HL-60 (cell line): ENCODE measurements around the gene TAF4.

Source experiments
- CTCF ChIP-seq: IDR thresholded peaks from one replicate; pipeline ENCODE4 v1.5.1; 2011; ENCODE audit warnings: low read length, control low read depth, inconsistent platforms; ENCODE audit not compliant: insufficient read depth
- GABPA ChIP-seq: IDR thresholded peaks from 2 replicates; pipeline ENCODE4 v1.6.1; 2012; ENCODE audit warnings: low read depth
- POLR2AphosphoS5 ChIP-seq: IDR thresholded peaks from 2 replicates; pipeline ENCODE4 v1.6.1; 2012; ENCODE audit warnings: low read depth
- TF ChIP-seq, protein P1 (sequence below): IDR thresholded peaks from 2 replicates; pipeline ENCODE4 v1.6.1; 2012; ENCODE audit warnings: low read depth; ENCODE audit not compliant: insufficient replicate concordance

GRCh38 chr20:62015540-62016288, 50.0 kb downstream of the TAF4 start:
- no peak for TF ChIP-seq CTCF
- no peak for TF ChIP-seq POLR2AphosphoS5
- TF ChIP-seq, protein P1, sequence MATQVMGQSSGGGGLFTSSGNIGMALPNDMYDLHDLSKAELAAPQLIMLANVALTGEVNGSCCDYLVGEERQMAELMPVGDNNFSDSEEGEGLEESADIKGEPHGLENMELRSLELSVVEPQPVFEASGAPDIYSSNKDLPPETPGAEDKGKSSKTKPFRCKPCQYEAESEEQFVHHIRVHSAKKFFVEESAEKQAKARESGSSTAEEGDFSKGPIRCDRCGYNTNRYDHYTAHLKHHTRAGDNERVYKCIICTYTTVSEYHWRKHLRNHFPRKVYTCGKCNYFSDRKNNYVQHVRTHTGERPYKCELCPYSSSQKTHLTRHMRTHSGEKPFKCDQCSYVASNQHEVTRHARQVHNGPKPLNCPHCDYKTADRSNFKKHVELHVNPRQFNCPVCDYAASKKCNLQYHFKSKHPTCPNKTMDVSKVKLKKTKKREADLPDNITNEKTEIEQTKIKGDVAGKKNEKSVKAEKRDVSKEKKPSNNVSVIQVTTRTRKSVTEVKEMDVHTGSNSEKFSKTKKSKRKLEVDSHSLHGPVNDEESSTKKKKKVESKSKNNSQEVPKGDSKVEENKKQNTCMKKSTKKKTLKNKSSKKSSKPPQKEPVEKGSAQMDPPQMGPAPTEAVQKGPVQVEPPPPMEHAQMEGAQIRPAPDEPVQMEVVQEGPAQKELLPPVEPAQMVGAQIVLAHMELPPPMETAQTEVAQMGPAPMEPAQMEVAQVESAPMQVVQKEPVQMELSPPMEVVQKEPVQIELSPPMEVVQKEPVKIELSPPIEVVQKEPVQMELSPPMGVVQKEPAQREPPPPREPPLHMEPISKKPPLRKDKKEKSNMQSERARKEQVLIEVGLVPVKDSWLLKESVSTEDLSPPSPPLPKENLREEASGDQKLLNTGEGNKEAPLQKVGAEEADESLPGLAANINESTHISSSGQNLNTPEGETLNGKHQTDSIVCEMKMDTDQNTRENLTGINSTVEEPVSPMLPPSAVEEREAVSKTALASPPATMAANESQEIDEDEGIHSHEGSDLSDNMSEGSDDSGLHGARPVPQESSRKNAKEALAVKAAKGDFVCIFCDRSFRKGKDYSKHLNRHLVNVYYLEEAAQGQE: no peak
- TF ChIP-seq GABPA: no peak
